IPS-18a (cell line): Measurements from ENCODE around the gene NYAP2.

Source experiments
- H3K27ac ChIP-seq: one replicate; pipeline ENCODE4 v1.5.1; 2013; ENCODE audit warnings: low read length
- H3K27me3 ChIP-seq: one replicate; pipeline ENCODE4 v1.6.1; 2013; ENCODE audit warnings: mild to moderate bottlenecking, low read length; ENCODE audit not compliant: control insufficient read depth, insufficient read depth
- H3K36me3 ChIP-seq: one replicate; pipeline ENCODE4 v1.6.1; 2013; ENCODE audit warnings: low read depth, low read length; ENCODE audit not compliant: control insufficient read depth
- H3K4me1 ChIP-seq: one replicate; pipeline ENCODE4 v1.6.1; 2013; ENCODE audit warnings: low read depth, low read length; ENCODE audit not compliant: control insufficient read depth
- H3K4me3 ChIP-seq: one replicate; pipeline ENCODE4 v1.5.1; 2013; ENCODE audit warnings: low read length
- H3K9ac ChIP-seq: one replicate; pipeline ENCODE4 v1.6.1; 2013; ENCODE audit warnings: mild to moderate bottlenecking, low read length, moderate library complexity
- H3K9me3 ChIP-seq: one replicate; pipeline ENCODE4 v1.6.1; 2013; ENCODE audit warnings: low read depth, low read length; ENCODE audit not compliant: control insufficient read depth

NYAP2 gene

GRCh38 chr2:225573603-225574002, 174.1 kb downstream of the NYAP2 start:
- no peak overlapping the region for H3K9ac ChIP-seq
- H3K4me1 ChIP-seq, result no peaks in the 10 kb centered on the region
- H3K27me3 ChIP-seq, result no peaks in the 10 kb centered on the region
- H3K27ac ChIP-seq, result no peak overlapping the region
- no peaks in the 10 kb centered on the region for H3K9me3 ChIP-seq
- no peaks in the 10 kb centered on the region for H3K36me3 ChIP-seq
- H3K4me3 ChIP-seq, result no peak overlapping the region

- Histone ChIP-seq H3K27me3 (no peaks in the 10 kb centered on the region), H3K36me3 (no peaks in the 10 kb centered on the region), H3K9ac (no peak overlapping the region), H3K27ac (no peak overlapping the region), H3K9me3 (no peaks in the 10 kb centered on the region), H3K4me1 (no peaks in the 10 kb centered on the region), H3K4me3 (no peak overlapping the region)
Measured at GRCh38 chr2:225574582-225575138, 175.2 kb downstream of the NYAP2 start.

- Histone ChIP-seq H3K9ac (no peak overlapping the region), H3K9me3 (no peaks in the 10 kb centered on the region), H3K27me3 (no peaks in the 10 kb centered on the region), H3K27ac (no peak overlapping the region), H3K4me3 (no peak overlapping the region), H3K36me3 (no peaks in the 10 kb centered on the region), H3K4me1 (no peaks in the 10 kb centered on the region)
Measured at GRCh38 chr2:225581135-225581534, 181.6 kb downstream of the NYAP2 start.

- Histone ChIP-seq H3K27me3 (no peaks in the 10 kb centered on the region), H3K9ac (no peak overlapping the region), H3K27ac (no peak overlapping the region), H3K4me3 (no peak overlapping the region), H3K9me3 (no peaks in the 10 kb centered on the region), H3K36me3 (no peaks in the 10 kb centered on the region), H3K4me1 (no peaks in the 10 kb centered on the region)
Measured at GRCh38 chr2:225581906-225582305, 182.4 kb downstream of the NYAP2 start.

GRCh38 chr2:225582355-225583116, 183.0 kb downstream of the NYAP2 start:
- no peak overlapping the region for H3K4me3 ChIP-seq
- H3K36me3 ChIP-seq, result no peaks in the 10 kb centered on the region
- H3K9me3 ChIP-seq, result no peaks in the 10 kb centered on the region
- no peaks in the 10 kb centered on the region for H3K27me3 ChIP-seq
- H3K27ac ChIP-seq, result no peak overlapping the region
- H3K9ac ChIP-seq, result no peak overlapping the region
- H3K4me1 ChIP-seq, result no peaks in the 10 kb centered on the region

- Histone ChIP-seq H3K36me3 (no peaks in the 10 kb centered on the region), H3K27me3 (no peaks in the 10 kb centered on the region), H3K27ac (no peak overlapping the region), H3K4me3 (no peak overlapping the region), H3K4me1 (no peaks in the 10 kb centered on the region), H3K9me3 (no peaks in the 10 kb centered on the region), H3K9ac (no peak overlapping the region)
Measured at GRCh38 chr2:225584796-225585195, 185.3 kb downstream of the NYAP2 start.

GRCh38 chr2:225590932-225591331, 191.4 kb downstream of the NYAP2 start:
- Histone ChIP-seq H3K27ac (no peak overlapping the region), H3K4me3 (no peak overlapping the region), H3K9ac (no peak overlapping the region), H3K27me3 (no peaks in the 10 kb centered on the region), H3K36me3 (no peaks in the 10 kb centered on the region), H3K9me3 (no peaks in the 10 kb centered on the region), H3K4me1 (no peaks in the 10 kb centered on the region)

GRCh38 chr2:225597911-225598310, 198.4 kb downstream of the NYAP2 start:
- Histone ChIP-seq H3K9me3 (no peaks in the 10 kb centered on the region), H3K4me1 (no peaks in the 10 kb centered on the region), H3K9ac (no peak overlapping the region), H3K27ac (no peak overlapping the region), H3K27me3 (no peaks in the 10 kb centered on the region), H3K4me3 (no peak overlapping the region), H3K36me3 (no peaks in the 10 kb centered on the region)

- Histone ChIP-seq H3K9ac (no peak overlapping the region), H3K9me3 (no peaks in the 10 kb centered on the region), H3K4me3 (no peak overlapping the region), H3K27me3 (no peaks in the 10 kb centered on the region), H3K27ac (no peak overlapping the region), H3K4me1 (no peaks in the 10 kb centered on the region), H3K36me3 (no peaks in the 10 kb centered on the region)
Measured at GRCh38 chr2:225598426-225598825, 198.9 kb downstream of the NYAP2 start.

- no peak overlapping the region for H3K4me3 ChIP-seq
- no peak overlapping the region for H3K9ac ChIP-seq
- no peaks in the 10 kb centered on the region for H3K36me3 ChIP-seq
- H3K27me3 ChIP-seq, result no peaks in the 10 kb centered on the region
- no peak overlapping the region for H3K27ac ChIP-seq
- H3K9me3 ChIP-seq, result no peaks in the 10 kb centered on the region
- H3K4me1 ChIP-seq, result no peaks in the 10 kb centered on the region
Measured at GRCh38 chr2:225598897-225599296, 199.4 kb downstream of the NYAP2 start.

- no peak overlapping the region for H3K4me3 ChIP-seq
- no peaks in the 10 kb centered on the region for H3K27me3 ChIP-seq
- H3K36me3 ChIP-seq, result no peaks in the 10 kb centered on the region
- H3K27ac ChIP-seq, result no peak overlapping the region
- H3K4me1 ChIP-seq, result no peaks in the 10 kb centered on the region
- no peaks in the 10 kb centered on the region for H3K9me3 ChIP-seq
- no peak overlapping the region for H3K9ac ChIP-seq
Measured at GRCh38 chr2:225599856-225600255, 200.3 kb downstream of the NYAP2 start.

- Histone ChIP-seq H3K4me3 (no peak overlapping the region), H3K4me1 (no peaks in the 10 kb centered on the region), H3K9me3 (no peaks in the 10 kb centered on the region), H3K27me3 (no peaks in the 10 kb centered on the region), H3K9ac (no peak overlapping the region), H3K36me3 (no peaks in the 10 kb centered on the region), H3K27ac (no peak overlapping the region)
Measured at GRCh38 chr2:225600444-225600843, 200.9 kb downstream of the NYAP2 start.
